ENCODE data around the gene SEMA3B.

SEMA3B gene

DNA sequence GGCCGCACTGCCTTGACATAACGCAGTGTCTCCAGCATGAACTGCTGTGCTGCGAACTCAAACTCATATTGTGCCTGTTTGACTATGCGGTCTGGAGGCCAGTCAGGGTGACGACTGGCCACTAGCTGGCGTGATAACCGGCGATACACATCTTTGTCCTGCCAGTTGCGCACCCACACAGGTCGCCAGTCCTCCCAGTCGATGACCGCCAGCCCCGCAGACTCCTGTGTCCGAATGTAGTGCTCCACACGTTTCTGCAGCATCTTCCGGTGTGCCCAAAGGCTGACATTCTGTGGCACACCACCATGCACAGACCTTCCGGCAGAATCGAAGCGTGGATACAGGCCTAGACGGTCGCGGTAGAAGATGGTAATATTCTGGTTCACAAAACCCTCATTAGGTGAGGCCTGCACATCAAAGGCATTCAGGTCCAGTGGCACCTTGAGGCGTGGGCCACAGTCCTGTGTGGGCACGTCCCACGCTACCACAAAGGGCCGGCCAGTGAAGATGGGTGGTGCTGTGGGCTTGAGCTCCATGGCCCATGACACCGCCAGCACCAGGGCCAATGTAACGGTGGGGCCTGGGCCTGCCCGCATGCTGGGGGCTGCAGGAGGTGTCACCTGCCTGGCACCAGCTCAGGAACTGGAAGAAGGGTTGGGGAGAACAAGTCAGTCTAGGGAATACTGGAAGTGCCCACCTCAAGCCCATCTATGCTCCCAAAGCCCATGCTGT lies 51.1 kb downstream of the SEMA3B start:
- no peaks in the 10 kb centered on the region for H3K36me3 Mint-ChIP-seq
- no peaks in the 10 kb centered on the region for H3K27me3 Mint-ChIP-seq
- H3K9me3 Mint-ChIP-seq, result no peaks in the 10 kb centered on the region
- H3K4me1 Mint-ChIP-seq, result peaks cover 34% of the 10 kb centered on the region
- peak overlapping the region; percentile 91 for H3K4me3 Mint-ChIP-seq
- H3K27ac Mint-ChIP-seq, result no peak overlapping the region

DNA sequence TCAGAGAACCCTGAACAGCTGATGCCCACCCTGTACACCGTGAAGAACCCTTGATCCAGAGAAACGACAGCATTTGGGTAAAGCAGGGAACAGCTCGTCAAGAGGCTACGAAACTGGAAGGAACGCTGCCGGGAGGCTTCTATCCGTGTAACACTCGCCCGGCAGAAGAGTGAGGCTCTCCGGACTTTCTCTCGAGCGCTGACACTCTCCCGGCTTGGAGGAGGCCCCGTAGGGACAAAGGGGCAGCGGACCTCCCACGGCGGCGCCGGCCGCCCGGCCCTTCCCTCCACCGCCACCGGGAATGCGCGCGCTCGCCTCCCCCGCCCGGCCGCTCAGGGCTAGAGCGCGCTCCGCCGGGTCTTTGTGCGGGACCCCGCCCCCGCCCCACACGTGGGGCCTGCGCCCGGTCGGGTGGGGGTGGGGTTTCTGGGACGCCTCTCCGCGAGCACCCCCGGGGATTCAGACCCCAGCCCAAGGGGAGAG lies 51.9 kb downstream of the SEMA3B start:
- H3K27ac Mint-ChIP-seq, result peak overlapping the region; percentile 87
- H3K27me3 Mint-ChIP-seq, result no peaks in the 10 kb centered on the region
- peak overlapping the region; percentile 91 for H3K4me3 Mint-ChIP-seq
- no peaks in the 10 kb centered on the region for H3K36me3 Mint-ChIP-seq
- peaks cover 39% of the 10 kb centered on the region for H3K4me1 Mint-ChIP-seq
- H3K9me3 Mint-ChIP-seq, result no peaks in the 10 kb centered on the region

DNA sequence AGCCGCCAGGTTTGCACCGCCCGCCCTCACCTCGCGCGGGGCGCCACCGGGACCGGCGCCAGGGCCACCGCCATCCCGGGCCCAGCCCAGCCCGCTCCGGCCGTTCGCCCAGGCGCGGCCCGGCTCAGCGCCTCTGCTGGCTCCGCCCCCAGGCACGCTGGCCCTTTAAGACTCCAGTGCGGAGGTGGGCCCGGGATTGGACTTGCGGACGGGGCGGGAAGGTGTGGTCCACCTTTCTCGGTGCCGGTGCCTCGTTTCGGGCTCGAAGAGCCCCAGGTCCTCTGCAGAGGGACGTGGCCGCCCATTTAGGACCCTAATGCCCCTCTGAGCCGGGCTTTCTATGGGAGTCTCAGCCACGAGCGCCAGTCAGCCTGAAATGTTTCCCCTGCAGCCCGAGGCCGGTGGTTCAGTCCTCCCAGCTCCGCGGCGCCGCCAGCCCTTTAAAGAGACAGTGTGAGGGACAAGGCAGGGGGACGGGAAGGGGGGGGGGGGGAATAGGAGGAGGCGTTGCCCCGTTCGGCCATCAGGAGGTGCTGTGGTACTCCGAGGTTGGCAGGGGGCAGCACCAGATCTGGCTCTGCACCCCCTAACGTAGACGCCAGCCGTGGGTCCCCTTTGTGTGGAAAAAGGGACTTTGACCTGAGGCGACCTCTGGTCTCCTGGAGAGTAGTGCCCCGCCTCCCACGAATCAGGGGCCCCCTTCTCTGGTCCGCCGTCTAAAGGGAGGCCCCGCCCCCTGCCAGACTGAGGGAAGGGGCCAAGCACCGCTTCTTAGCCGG lies 52.6 kb downstream of the SEMA3B start:
- Mint-ChIP-seq H3K27ac (peak overlapping the region; percentile 92), H3K4me3 (peak overlapping the region; percentile 82), H3K27me3 (no peaks in the 10 kb centered on the region), H3K9me3 (no peaks in the 10 kb centered on the region), H3K4me1 (peaks cover 34% of the 10 kb centered on the region), H3K36me3 (no peaks in the 10 kb centered on the region)

DNA sequence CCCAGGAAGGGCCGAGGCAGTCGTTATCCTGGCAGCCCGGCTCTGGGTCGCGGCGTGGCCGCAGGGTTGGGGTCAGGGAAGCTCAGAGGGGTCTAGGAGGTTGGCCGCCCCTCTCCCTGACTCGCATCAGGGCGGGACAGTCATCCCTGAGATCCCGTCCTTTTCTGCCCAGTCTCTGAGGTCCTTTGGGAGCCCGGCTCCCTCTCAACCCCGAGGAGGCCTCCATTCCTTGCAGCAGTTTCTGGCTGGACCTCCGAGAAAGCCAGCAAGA lies 53.1 kb downstream of the SEMA3B start:
- Mint-ChIP-seq H3K9me3 (no peaks in the 10 kb centered on the region), H3K4me1 (peaks cover 34% of the 10 kb centered on the region), H3K4me3 (no peak overlapping the region), H3K27me3 (no peaks in the 10 kb centered on the region), H3K27ac (no peak overlapping the region), H3K36me3 (no peaks in the 10 kb centered on the region)

DNA sequence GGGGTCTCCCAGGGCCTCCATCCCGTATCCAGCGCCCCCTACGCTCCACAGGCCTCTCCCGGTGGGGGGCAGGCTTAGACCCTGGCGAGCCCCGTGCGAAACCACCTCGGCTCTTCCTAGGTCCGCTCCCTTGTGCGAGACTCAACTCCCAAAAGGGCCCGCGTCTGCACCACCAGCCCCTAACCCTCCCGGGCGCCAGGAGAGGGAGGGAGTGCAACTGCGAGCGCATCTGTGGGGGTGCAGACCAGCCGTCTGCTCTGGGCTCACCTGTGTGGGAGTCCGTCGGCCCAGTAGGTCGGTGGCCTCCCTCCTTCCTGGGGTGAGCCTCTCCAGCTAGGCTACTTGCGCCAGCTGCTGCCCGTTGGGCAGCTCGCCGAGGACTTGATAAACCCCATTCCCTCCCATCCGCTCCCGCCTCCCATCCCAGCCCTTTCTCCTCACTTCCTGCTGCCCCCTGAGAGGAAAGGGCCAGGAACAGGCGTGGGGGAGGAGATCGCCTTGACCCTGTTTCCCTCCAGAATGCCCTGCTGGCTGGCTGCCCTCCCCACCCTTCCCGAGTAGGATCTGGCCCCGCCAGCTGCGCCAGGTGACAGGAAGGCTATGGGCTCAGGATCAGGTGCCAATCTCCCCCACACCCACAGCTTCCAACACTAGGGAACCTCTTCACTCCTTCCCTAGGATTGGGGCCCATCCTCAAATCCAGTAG lies 53.6 kb downstream of the SEMA3B start, which contains the start of gene HYAL2:
TSS of gene HYAL2 (minus strand) at position 360 of the 706 bp plus-strand sequence. CDS start 2,256 bp downstream, outside the sequence.
- H3K4me3 Mint-ChIP-seq, result peak within 1 kb of the TSS; percentile 82
- H3K27ac Mint-ChIP-seq, result peak within 1 kb of the TSS; percentile 92

DNA sequence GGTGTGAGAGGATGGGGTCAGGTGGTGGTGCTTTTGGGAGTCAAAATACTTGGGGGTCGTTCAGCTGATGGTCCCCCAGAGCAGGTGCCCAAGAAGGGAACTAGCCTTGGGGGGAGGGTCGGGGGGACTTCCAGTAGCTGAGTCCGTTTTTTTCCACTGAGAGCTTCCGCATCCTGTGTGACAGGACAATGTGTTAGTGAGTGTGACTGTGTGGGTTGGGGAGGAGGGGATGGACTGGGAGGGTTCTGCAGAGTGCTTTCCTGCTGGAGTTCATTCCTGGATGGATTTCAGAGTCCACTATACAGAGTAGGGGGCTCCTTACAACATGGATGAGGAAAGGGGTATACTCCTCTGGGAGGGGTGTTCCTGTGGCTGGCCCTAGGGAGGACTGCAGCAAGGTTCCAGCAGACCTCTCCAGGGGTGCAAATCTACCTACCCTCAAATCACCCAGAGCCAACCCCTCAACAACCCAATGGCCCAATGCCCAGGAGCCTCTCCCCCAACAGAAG lies 54.2 kb downstream of the SEMA3B start:
- peak overlapping the region; percentile 47 for H3K4me3 Mint-ChIP-seq
- peaks cover 36% of the 10 kb centered on the region for H3K4me1 Mint-ChIP-seq
- no peaks in the 10 kb centered on the region for H3K36me3 Mint-ChIP-seq
- H3K27me3 Mint-ChIP-seq, result no peaks in the 10 kb centered on the region
- H3K27ac Mint-ChIP-seq, result peak overlapping the region; percentile 74
- no peaks in the 10 kb centered on the region for H3K9me3 Mint-ChIP-seq

More for the DNA sequence above, 53.6 kb downstream of the SEMA3B start, which contains the start of gene HYAL2:
- Mint-ChIP-seq H3K27me3 (no peaks in the 10 kb centered on the region), H3K4me1 (peaks cover 35% of the 10 kb centered on the region), H3K9me3 (no peaks in the 10 kb centered on the region), H3K36me3 (no peaks in the 10 kb centered on the region)

DNA sequence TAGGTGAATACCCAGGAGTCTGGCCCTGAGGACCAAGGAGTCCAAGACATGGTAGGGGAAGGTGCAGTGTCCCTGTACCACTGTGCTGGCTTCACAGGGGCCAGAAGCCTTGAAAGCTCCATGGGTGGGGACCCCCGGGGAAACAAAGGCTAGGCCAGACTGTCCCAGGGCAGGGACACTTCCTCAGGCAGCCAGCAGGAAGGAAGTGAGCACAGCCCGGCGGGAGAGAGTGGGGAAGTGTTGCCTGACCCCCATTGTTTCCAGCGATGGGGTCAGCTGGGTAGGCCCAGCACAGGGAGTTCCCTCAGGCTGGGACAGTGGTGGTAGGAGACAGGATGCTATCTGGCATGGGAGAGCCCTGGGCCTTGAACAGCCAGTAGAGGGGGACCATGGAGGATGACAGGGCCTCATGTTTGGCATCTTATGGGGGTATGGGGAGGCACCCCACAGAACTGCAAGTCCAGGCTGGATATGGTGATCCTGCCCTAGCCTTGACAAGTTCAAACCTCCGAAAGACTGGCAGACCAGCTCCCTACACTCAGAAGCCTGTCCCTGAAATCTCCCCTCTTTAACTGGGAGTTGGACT lies 54.8 kb downstream of the SEMA3B start:
- Mint-ChIP-seq H3K27ac (peak overlapping the region; percentile 46), H3K36me3 (no peaks in the 10 kb centered on the region), H3K4me3 (no peak overlapping the region), H3K9me3 (no peaks in the 10 kb centered on the region), H3K4me1 (peaks cover 38% of the 10 kb centered on the region), H3K27me3 (no peaks in the 10 kb centered on the region)

DNA sequence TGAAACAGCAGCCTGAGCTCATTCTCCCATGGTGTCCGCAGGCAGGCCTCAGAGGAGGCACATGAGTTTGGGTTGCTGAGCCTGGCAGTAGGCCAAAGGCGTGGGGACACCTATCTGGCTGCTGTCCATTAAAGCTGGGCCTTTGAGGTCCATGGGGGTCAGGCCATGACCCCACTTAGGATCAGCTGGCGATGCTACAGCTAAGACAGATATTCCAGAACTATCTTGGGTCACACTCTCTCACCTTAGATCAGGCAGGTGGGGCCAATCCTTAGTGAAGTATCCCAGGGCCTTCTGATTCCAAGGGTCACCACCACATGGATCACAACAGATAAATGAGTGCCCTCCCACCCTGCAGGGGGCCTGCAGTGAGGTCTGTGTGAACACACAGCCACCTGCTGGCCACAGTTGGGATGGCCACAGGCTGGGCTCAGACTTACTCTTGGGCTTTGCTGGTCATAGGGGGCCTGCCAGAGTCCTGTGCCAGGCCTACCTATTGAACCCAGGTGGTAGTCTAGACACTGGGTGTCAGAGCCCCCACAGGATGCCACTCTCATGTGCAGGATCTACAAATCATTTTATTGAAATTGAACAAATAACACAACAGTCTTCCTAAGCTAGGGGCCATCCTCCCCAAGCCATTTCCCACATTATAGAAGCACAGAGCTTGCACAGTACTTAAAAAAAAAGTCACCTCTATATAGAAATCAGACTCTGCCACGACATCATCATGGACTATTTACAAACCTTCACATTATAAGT lies 55.6 kb downstream of the SEMA3B start:
- H3K4me3 Mint-ChIP-seq, result no peak overlapping the region
- H3K27me3 Mint-ChIP-seq, result no peaks in the 10 kb centered on the region
- no peaks in the 10 kb centered on the region for H3K9me3 Mint-ChIP-seq
- H3K36me3 Mint-ChIP-seq, result no peaks in the 10 kb centered on the region
- peak overlapping the region; percentile 46 for H3K27ac Mint-ChIP-seq
- peaks cover 32% of the 10 kb centered on the region for H3K4me1 Mint-ChIP-seq

DNA sequence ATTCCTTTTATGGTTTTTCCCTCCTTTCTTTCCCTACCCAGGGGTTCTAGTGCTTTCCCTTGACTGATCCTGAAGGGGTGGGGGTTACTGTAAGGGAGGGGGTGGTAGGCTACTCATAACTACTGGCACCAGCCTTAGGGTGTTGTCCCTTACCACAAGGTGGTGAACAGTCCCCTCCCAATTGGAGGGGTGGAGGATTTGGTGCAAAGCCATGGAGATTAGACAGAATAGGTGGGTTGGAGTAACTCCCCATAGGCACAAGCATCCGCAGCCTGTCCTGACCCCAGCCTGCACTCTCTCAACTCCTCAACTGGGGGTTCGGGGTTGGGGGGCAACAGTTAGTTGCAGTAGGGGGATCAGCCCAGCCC lies 56.1 kb downstream of the SEMA3B start:
- H3K27me3 Mint-ChIP-seq, result no peaks in the 10 kb centered on the region
- H3K4me3 Mint-ChIP-seq, result no peak overlapping the region
- peaks cover 28% of the 10 kb centered on the region for H3K4me1 Mint-ChIP-seq
- H3K27ac Mint-ChIP-seq, result no peak overlapping the region
- H3K9me3 Mint-ChIP-seq, result no peaks in the 10 kb centered on the region
- no peaks in the 10 kb centered on the region for H3K36me3 Mint-ChIP-seq

DNA sequence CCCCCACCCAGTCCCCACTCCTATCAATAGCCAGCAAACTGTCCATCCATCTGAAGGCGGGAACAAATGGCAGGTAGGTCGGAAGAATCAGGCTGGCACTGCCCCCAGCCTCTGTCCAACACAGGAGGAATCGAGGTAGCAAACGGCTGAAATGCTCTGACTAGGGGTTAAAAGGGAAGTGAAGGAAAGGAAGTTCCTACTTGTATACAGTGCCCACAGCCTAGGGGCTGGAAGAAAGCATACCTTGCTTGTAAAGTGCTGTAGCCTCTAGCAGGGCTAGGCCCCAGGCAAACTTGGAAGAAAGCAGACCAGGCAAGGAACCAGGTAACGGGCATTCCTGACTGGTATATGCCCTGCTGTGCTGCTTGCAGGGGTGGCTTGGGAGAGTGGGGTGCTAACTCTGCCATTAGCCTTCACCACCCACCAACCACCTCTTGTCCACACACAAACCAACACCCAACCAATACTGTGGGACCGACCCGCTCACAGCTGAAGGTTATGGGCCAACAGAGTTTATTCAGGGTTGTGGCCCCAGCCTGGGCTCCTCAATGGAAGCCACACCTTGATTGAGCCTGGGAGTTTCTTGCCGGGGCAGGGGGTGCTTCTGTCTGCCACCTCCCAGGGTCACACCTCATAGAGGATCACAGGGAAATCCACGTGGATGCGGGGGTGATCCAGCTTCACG lies 56.7 kb downstream of the SEMA3B start:
- H3K27ac Mint-ChIP-seq, result peak overlapping the region; percentile 79

DNA sequence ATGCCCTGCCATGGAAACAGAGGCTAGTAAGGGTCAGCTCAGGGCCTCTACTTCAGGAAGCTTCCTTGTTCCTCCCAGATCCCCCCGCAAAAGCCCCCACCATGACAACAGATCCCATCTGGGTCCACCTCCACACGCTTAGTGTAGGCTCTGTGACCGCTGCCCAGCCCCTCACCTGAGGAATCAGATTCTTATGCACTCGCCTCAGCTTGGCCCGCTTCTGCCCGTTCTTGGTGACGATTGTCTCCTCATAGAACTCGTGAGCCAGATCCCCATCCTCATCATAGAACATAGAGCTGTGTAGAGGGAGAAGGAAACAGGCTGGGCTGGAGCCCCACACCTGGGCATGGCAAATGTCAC lies 57.2 kb downstream of the SEMA3B start:
- H3K36me3 Mint-ChIP-seq, result no peaks in the 10 kb centered on the region
- H3K27me3 Mint-ChIP-seq, result no peaks in the 10 kb centered on the region
- no peak overlapping the region for H3K27ac Mint-ChIP-seq
- no peaks in the 10 kb centered on the region for H3K9me3 Mint-ChIP-seq
- H3K4me1 Mint-ChIP-seq, result peaks cover 25% of the 10 kb centered on the region
- peak overlapping the region; percentile 58 for H3K4me3 Mint-ChIP-seq

More for the DNA sequence above, 56.7 kb downstream of the SEMA3B start:
- Mint-ChIP-seq H3K4me1 (peaks cover 25% of the 10 kb centered on the region), H3K36me3 (no peaks in the 10 kb centered on the region), H3K27me3 (no peaks in the 10 kb centered on the region), H3K4me3 (no peak overlapping the region), H3K9me3 (no peaks in the 10 kb centered on the region)

DNA sequence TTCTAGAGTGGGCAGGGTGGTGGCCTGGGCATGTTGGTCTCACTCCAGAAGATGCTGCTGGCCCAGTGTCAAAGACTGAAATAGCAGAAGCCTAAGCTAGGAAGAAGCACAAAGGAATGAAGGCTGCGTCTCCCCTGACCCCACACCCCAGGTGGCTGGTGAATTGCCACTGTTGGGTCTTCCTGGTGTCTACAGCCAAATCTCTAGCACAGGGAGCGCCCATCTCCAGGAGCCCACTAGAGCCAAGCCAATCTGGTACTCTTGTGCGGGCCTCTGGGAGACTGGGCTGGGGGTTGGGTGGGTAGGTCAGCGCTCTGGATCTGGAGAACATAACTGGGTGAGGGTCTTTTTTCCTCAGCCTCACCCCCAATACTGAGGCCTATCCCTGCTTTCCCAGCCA lies 58.2 kb downstream of the SEMA3B start:
- Mint-ChIP-seq H3K27ac (no peak overlapping the region), H3K4me3 (peak overlapping the region; percentile 96), H3K27me3 (no peaks in the 10 kb centered on the region), H3K4me1 (peaks cover 25% of the 10 kb centered on the region), H3K9me3 (no peaks in the 10 kb centered on the region), H3K36me3 (no peaks in the 10 kb centered on the region)

Data from activated naive CD4-positive, alpha-beta T cell treated with anti-CD3 and anti-CD28 coated beads, Interleukin-2, amount 50 U/mL, for 24 hours (primary cell).